Measurements from ENCODE around the gene TRIM72.
"Not testable (repeated sequence)": the region's sequence is repeated elsewhere in the genome, so short reads cannot be mapped to it uniquely, and the experiment has no call there.

Gene TRIM72

GRCh38 chr16:31268033-31268365, 54.1 kb downstream of the TRIM72 start:
- no peak for DNase-seq (ENCODE audit: low spot score)
- in situ Hi-C loops (cut with MboI; ENCODE audit: low sequenced_read_pairs, unreplicated experiment) = no loop called here
- TF ChIP-seq CTCF (IDR thresholded peaks at IDR 0.05; ENCODE audit: borderline replicate concordance, control extremely low read depth, extremely low read depth, insufficient read depth, missing control alignments) = no peak

GRCh38 chr16:31268891-31269290, 55.0 kb downstream of the TRIM72 start:
- DNase-seq (ENCODE audit: low spot score) = no peak
- no peak for TF ChIP-seq CTCF (IDR thresholded peaks at IDR 0.05; ENCODE audit: borderline replicate concordance, control extremely low read depth, extremely low read depth, insufficient read depth, missing control alignments)
- in situ Hi-C loops (cut with MboI; ENCODE audit: low sequenced_read_pairs, unreplicated experiment) = no loop called here

- TF ChIP-seq CTCF (IDR thresholded peaks at IDR 0.05; ENCODE audit: borderline replicate concordance, control extremely low read depth, extremely low read depth, insufficient read depth, missing control alignments) = no peak
- in situ Hi-C loops (cut with MboI; ENCODE audit: low sequenced_read_pairs, unreplicated experiment) = no loop called here
- DNase-seq (ENCODE audit: low spot score) = no peak
Measured at GRCh38 chr16:31269541-31269940, 55.6 kb downstream of the TRIM72 start.

GRCh38 chr16:31269973-31270372, 56.1 kb downstream of the TRIM72 start:
- in situ Hi-C loops (cut with MboI; ENCODE audit: low sequenced_read_pairs, unreplicated experiment) = not testable (repeated sequence)

GRCh38 chr16:31270795-31271194, 56.9 kb downstream of the TRIM72 start:
- no peak for TF ChIP-seq CTCF (IDR thresholded peaks at IDR 0.05; ENCODE audit: borderline replicate concordance, control extremely low read depth, extremely low read depth, insufficient read depth, missing control alignments)
- no peak for DNase-seq (ENCODE audit: low spot score)
- in situ Hi-C loops (cut with MboI; ENCODE audit: low sequenced_read_pairs, unreplicated experiment) = no loop called here

More at GRCh38 chr16:31269973-31270372, 56.1 kb downstream of the TRIM72 start:
- DNase-seq (ENCODE audit: low spot score) = not testable (repeated sequence)

- no peak for TF ChIP-seq CTCF (IDR thresholded peaks at IDR 0.05; ENCODE audit: borderline replicate concordance, control extremely low read depth, extremely low read depth, insufficient read depth, missing control alignments)
- no peak for DNase-seq (ENCODE audit: low spot score)
- in situ Hi-C loops (cut with MboI; ENCODE audit: low sequenced_read_pairs, unreplicated experiment) = no loop called here
Measured at GRCh38 chr16:31271621-31272190, 57.8 kb downstream of the TRIM72 start.

GRCh38 chr16:31273187-31273586, 59.3 kb downstream of the TRIM72 start:
- TF ChIP-seq CTCF (IDR thresholded peaks at IDR 0.05; ENCODE audit: borderline replicate concordance, control extremely low read depth, extremely low read depth, insufficient read depth, missing control alignments) = no peak
- in situ Hi-C loops (cut with MboI; ENCODE audit: low sequenced_read_pairs, unreplicated experiment) = no loop called here
- no peak for DNase-seq (ENCODE audit: low spot score)
